Fibroblast of lung (primary cell): ENCODE measurements around the gene ZNF594. TPM values are rescaled to one million over a fixed set of nuclear protein-coding genes. Genes with fewer than 3 reads are reported as not detected.
"Not testable (repeated sequence)": the region's sequence is repeated elsewhere in the genome, so short reads cannot be mapped to it uniquely, and the experiment has no call there.

Experiments used
- DNase-seq, 2 donors: peaks; one replicate each; pipeline versions ENCODE4 v3.0.0 to v3.0.0-alpha.2; 2010; ENCODE audit warnings: low read depth in 2 of 2
- H2AFZ ChIP-seq: 2 replicates; pipeline ENCODE4 v1.5.1; 2012; ENCODE audit warnings: low read length, control low read depth, inconsistent platforms
- H3K27ac ChIP-seq: 2 replicates; pipeline ENCODE4 v1.5.1; 2011; ENCODE audit warnings: low read length, control low read depth; ENCODE audit not compliant: insufficient read depth
- H3K27me3 ChIP-seq: 2 replicates; pipeline ENCODE4 v1.5.1; 2011; ENCODE audit warnings: mild to moderate bottlenecking, low read length; ENCODE audit not compliant: control insufficient read depth, insufficient read depth
- H3K36me3 ChIP-seq: 2 replicates; pipeline ENCODE4 v1.5.1; 2011; ENCODE audit warnings: low read length; ENCODE audit not compliant: control insufficient read depth, insufficient read depth
- H3K4me1 ChIP-seq: 2 replicates; pipeline ENCODE4 v1.5.1; 2011; ENCODE audit warnings: low read length; ENCODE audit not compliant: control insufficient read depth, insufficient read depth; ENCODE audit errors: extremely low read depth
- H3K4me2 ChIP-seq: 2 replicates; pipeline ENCODE4 v1.5.1; 2011; ENCODE audit warnings: low read length, control low read depth; ENCODE audit not compliant: insufficient read depth; ENCODE audit errors: extremely low read depth
- H3K4me3 ChIP-seq, 4 experiments: fragments of 200-600 bp in 1 of 4; sonication (generic) in 1 of 4; replicated peaks in 1 of 4; 2 replicates each; pipeline ENCODE4 v1.5.1; 2011 to 2016; ENCODE audit warnings: low read length in 4 of 4, low read depth in 3 of 4, mild to moderate bottlenecking in 3 of 4, control low read depth in 2 of 4, inconsistent platforms in 1 of 4, mixed read lengths in 1 of 4; ENCODE audit not compliant: insufficient read depth in 1 of 4; ENCODE audit errors: control extremely low read depth in 1 of 4
- H3K79me2 ChIP-seq: 2 replicates; pipeline ENCODE4 v1.5.1; 2012; ENCODE audit warnings: mild to moderate bottlenecking, low read length, inconsistent platforms; ENCODE audit not compliant: control insufficient read depth, insufficient read depth
- H3K9ac ChIP-seq: 2 replicates; pipeline ENCODE4 v1.5.1; 2011; ENCODE audit warnings: mild to moderate bottlenecking, low read length, control low read depth; ENCODE audit not compliant: insufficient read depth
- H3K9me3 ChIP-seq: 2 replicates; pipeline ENCODE4 v1.5.1; 2012; ENCODE audit warnings: low read depth, low read length; ENCODE audit not compliant: control insufficient read depth, insufficient read depth
- H4K20me1 ChIP-seq: 2 replicates; pipeline ENCODE4 v1.5.1; 2011; ENCODE audit warnings: low read length; ENCODE audit not compliant: control insufficient read depth, insufficient read depth; ENCODE audit errors: extremely low read depth
- CTCF ChIP-seq, 2 donors: IDR thresholded peaks in 1 of 2; conservative IDR thresholded peaks in 1 of 2; 1 replicate in 1 of 2; 2 replicates in 1 of 2; pipeline ENCODE4 v1.5.1; 2011 to 2012; ENCODE audit warnings: low read length in 2 of 2, control low read depth in 1 of 2, inconsistent platforms in 1 of 2, low read depth in 1 of 2, mild to moderate bottlenecking in 1 of 2
- EZH2 ChIP-seq: IDR thresholded peaks from 2 replicates; pipeline ENCODE4 v1.5.1; 2012; ENCODE audit warnings: low read length, control low read depth, mild to moderate bottlenecking; ENCODE audit errors: missing control alignments
- polyA plus RNA-seq, 2 donors: library from polyadenylated mRNA; depleted of rRNA in 1 of 2; stranded (reverse) in 1 of 2; unstranded in 1 of 2; fragments of >200 nt; gene quantifications; 2 replicates each; pipeline ENCODE4 v1.2.1, GENCODE V29; 2011 to 2012; ENCODE audit warnings: missing spikeins in 1 of 2
- total RNA-seq: library from RNA; depleted of rRNA; stranded (reverse); fragments of >200 nt; gene quantifications from 2 replicates; pipeline ENCODE4 v1.2.1, GENCODE V29; 2014

ZNF594 gene
- total and polyA plus RNA-seq, 2 donors (not counting 1 experiment from before 2014, with no cell fraction given): 2.9 to 8.3 TPM

- Histone ChIP-seq H4K20me1 (no peaks in the 10 kb centered on the region), H3K4me3 (no peak overlapping the region), H2AFZ (no peak overlapping the region), H3K36me3 (no peaks in the 10 kb centered on the region), H3K27ac (no peak overlapping the region), H3K27me3 (no peaks in the 10 kb centered on the region), H3K4me1 (no peaks in the 10 kb centered on the region), H3K9me3 (no peaks in the 10 kb centered on the region), H3K9ac (no peak overlapping the region), H3K4me2 (no peak overlapping the region), H3K79me2 (no peaks in the 10 kb centered on the region)
- TF ChIP-seq CTCF (conservative IDR thresholded peaks at IDR 0.05 in 1 of 2, IDR thresholded peaks at IDR 0.05 in 1 of 2; ENCODE audit: low read depth in 1 of 2, low read length in 2 of 2) (no peak), EZH2 (no peak)
- DNase-seq: no peak
Observed at GRCh38 chr17:5164436-5164835, 27.2 kb downstream of the ZNF594 start.

GRCh38 chr17:5161793-5162192 lies 29.9 kb downstream of the ZNF594 start:
- H3K4me3 ChIP-seq, H3K79me2 ChIP-seq, H3K9ac ChIP-seq, DNase-seq, H3K36me3 ChIP-seq, H3K9me3 ChIP-seq, H3K27me3 ChIP-seq, H3K4me1 ChIP-seq, H2AFZ ChIP-seq, H3K27ac ChIP-seq, H4K20me1 ChIP-seq, H3K4me2 ChIP-seq: not testable (repeated sequence)

DNA sequence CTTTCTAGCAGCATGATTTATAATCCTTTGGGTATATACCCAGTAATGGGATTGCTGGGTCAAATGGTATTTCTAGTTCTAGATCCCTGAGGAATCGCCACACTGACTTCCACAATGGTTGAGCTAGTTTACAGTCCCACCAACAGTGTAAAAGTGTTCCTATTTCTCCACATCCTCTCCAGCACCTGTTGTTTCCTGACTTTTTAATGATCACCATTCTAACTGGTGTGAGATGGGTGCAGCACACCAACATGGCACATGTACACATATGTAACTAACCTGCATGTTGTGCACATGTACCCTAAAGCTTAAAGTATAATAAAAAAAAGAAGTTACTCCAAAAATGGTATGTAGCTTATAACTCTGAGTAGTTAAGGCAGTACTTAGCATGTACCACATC lies 31.0 kb downstream of the ZNF594 start:
- H3K4me3 ChIP-seq, H2AFZ ChIP-seq, H3K9ac ChIP-seq, H3K9me3 ChIP-seq, H3K79me2 ChIP-seq, DNase-seq, H3K4me2 ChIP-seq, H3K27ac ChIP-seq, H3K4me1 ChIP-seq, H4K20me1 ChIP-seq, H3K36me3 ChIP-seq, H3K27me3 ChIP-seq: not testable (repeated sequence)

- H3K79me2 ChIP-seq, H3K4me2 ChIP-seq, H2AFZ ChIP-seq, H3K4me3 ChIP-seq, H3K4me1 ChIP-seq, H3K27me3 ChIP-seq, DNase-seq, H3K9me3 ChIP-seq, H3K36me3 ChIP-seq, H3K9ac ChIP-seq, H4K20me1 ChIP-seq, H3K27ac ChIP-seq: not testable (repeated sequence)
Observed at GRCh38 chr17:5146122-5146521, 45.5 kb downstream of the ZNF594 start.

DNA sequence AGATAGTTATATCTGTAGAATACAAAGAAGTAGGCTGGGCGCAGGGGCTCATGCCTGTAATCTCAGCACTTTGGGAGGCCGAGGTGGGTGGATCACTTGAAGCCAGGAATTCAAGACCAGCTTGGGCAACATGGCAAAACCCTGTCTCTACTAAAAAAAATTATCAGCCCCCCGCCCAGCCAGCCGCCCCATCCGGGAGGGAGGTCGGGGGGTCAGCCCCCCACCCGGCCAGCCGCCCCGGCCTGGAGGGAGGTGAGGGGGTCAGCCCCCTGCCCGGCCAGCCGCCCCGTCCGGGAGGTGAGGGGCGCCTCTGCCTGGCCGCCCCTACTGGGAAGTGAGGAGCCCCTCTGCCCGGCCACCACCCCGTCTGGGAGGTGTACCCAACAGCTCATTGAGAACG lies 48.8 kb downstream of the ZNF594 start:
- DNase-seq, H3K4me2 ChIP-seq, H3K27me3 ChIP-seq, H3K27ac ChIP-seq, H2AFZ ChIP-seq, H4K20me1 ChIP-seq, H3K36me3 ChIP-seq, H3K4me1 ChIP-seq, H3K9me3 ChIP-seq, H3K9ac ChIP-seq, H3K79me2 ChIP-seq, H3K4me3 ChIP-seq: not testable (repeated sequence)
